ENCODE results near the gene ZBTB26.

- TF ChIP-seq, protein P1, sequence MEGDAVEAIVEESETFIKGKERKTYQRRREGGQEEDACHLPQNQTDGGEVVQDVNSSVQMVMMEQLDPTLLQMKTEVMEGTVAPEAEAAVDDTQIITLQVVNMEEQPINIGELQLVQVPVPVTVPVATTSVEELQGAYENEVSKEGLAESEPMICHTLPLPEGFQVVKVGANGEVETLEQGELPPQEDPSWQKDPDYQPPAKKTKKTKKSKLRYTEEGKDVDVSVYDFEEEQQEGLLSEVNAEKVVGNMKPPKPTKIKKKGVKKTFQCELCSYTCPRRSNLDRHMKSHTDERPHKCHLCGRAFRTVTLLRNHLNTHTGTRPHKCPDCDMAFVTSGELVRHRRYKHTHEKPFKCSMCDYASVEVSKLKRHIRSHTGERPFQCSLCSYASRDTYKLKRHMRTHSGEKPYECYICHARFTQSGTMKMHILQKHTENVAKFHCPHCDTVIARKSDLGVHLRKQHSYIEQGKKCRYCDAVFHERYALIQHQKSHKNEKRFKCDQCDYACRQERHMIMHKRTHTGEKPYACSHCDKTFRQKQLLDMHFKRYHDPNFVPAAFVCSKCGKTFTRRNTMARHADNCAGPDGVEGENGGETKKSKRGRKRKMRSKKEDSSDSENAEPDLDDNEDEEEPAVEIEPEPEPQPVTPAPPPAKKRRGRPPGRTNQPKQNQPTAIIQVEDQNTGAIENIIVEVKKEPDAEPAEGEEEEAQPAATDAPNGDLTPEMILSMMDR (IDR thresholded peaks at IDR 0.05) = no peak
- no peak for TF ChIP-seq POLR2A (IDR thresholded peaks at IDR 0.05)
Measured at GRCh38 chr9:122918310-122918709, 13.0 kb downstream of the ZBTB26 start.
